ENCODE results near the gene RPL26. TPM values are rescaled to one million over a fixed set of nuclear protein-coding genes. Genes with fewer than 3 reads are reported as not detected.
"Not testable (repeated sequence)": the region's sequence is repeated elsewhere in the genome, so short reads cannot be mapped to it uniquely, and the experiment has no call there.

Gene RPL26
- polyA plus RNA-seq, 1 donor: 2,681 TPM

DNA sequence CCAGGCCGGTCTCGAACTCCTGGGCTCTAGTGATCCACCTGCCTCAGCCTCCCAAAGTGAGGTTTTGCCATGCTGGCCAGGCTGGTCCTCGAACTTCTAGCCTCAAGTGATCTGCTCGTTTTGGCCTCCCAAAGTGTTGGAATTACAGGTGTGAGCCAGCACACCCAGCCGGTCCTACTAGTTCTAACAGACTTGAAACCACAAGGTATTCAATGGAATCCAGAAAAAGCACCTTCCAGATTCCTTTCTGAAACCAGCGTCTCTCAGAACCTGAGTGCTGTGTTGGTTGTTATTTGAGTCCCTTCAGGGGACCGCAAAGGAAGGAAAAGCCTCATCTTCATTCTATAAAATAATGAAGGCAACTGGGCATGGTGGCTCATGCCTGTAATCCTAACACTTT lies 10.6 kb downstream of the RPL26 start:
- no peak for DNase-seq

DNA sequence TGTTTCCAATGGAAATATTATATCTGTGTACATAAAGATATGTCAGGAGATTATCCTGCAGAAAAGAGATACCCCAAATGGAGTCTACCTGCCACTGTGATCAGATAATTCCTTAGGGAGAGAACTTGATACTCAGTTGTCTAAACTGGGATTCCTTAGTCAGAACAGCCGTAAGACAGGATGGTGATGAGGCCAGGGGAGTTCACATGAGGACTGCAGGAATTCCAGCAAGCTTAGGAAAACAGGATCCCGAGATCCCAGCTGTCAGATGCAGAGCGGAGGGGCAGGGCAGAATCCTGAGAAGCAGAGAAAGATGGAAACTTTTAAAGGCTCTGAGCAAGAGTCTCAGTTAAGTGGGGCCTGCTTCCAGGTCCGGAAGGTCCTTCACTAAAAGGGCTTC lies 11.2 kb downstream of the RPL26 start:
- DNase-seq: no peak

DNA sequence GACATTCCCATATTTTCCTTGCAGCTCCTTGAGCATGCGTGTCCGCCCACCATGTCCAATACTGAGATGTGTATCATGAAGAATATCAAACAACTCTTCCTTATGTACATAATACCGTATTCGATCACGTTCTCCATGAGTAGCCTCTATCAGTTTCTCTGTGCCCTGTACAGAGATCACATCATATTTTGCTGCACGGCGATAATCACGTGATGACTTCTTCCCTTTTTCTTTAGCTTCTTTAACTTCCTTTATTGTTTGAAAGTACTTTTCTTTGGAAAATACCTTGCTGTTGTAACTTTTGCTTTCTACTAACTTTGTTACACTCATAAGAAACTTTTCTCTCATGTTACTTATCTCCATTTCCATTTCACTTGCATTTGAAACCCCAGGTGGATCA lies 13.0 kb downstream of the RPL26 start:
- no peak for DNase-seq

DNA sequence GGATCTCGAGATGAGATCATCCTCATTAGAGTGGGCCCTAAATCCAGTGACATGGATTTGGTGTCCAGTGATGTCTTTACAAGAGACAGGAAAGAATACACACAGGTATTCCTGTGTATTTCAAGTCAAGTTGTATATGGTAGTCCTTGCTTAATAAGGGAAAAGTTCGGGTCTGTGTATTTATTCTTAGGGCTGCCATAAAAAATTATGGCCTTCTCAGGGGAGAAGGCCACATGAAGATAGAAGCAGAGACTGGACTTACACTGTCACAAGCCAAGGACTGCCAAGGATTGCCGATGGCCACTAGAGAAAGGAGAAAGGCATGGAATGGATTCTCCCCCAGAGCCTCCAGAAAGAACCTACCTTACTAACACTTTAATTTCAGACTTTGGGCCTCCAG lies 14.8 kb downstream of the RPL26 start:
- DNase-seq: no peak

DNA sequence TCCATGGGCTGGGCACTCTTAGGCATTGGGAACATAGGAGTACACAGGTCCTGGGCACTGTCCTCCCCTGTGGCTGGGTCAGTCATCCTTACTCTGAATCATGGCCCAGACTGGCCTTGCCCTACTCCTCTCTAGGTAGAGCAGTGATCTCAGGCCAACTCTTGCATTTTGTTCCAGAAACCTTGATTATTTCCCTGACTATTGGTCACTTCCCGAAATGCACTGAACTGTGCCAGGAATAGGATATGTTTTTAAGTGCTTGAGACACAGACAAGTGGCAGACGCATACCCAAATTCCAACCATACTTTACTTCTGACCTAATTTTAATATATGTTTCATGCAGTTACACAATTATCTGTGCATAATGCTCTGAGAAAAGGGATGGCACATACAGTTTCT lies 16.8 kb downstream of the RPL26 start:
- no peak for DNase-seq

DNA sequence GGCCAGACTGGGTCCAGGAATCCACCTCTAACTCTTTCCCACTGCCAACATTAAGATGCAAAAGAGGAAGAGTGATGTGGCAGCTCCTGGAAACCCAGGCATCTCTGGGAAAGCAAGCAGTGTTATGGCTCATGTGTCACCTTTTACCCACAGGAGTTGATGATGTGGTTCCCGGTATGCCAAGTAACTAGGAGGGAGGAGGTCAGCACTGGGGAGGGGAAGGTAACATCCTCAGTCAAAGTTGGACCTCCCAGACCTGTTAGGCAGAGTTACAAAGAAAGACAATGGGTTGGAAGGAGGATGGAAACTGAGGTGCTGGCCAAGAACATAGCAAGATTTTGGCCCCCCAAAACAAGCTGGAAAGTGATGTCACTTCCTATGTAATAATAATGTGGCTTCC lies 17.9 kb downstream of the RPL26 start:
- DNase-seq: no peak

DNA sequence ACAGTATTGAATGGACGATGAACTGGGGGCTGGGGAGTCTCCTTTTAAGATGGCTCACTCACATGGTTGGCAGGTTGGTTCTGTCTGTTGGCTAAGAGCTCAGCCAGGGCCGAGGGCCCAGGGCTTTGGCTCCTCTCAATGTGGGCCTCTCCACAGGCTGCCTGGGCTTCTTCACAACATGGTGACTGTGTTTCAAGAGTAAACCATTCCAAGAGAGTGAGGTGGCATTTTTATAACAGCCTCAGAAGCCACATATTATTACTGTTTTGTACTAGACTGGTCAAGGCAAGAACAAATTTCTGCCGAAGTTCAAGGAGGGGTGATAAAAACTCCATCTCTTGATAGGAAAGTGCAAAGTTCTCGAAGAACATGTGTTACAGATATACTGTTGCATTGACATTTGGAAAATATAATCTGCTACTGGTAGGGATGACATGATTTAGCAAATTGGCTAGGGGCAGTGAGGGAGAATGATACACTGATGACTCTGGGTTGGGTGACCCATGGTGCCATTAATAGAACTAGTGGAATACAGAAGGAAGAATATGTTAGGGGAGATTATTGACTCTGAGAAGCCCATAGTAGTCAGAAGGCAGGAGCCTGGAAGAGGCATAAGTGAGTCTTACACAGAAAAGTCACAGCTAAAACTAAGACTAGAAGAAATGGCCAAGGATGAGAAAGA lies 20.2 kb downstream of the RPL26 start:
- DNase-seq: no peak

DNA sequence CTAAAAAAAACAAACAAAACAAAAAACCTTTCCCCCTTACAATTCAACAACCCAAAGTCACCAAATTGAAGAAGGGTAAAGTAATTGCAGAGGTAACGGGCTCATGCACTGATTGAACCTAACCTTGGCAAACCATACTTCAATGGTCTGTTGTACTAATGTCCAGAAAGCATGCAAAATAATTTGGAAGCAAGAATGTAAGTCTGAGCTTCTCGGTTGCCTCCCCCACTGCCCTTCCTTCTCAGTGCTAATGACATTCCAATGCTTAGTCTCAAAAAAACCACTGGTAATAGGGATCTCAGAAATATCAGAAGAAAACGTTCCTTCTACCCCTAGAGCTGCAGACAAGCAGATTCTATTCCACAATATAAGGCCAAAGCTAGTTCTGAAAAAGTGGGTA lies 22.2 kb downstream of the RPL26 start:
- no peak for DNase-seq

DNA sequence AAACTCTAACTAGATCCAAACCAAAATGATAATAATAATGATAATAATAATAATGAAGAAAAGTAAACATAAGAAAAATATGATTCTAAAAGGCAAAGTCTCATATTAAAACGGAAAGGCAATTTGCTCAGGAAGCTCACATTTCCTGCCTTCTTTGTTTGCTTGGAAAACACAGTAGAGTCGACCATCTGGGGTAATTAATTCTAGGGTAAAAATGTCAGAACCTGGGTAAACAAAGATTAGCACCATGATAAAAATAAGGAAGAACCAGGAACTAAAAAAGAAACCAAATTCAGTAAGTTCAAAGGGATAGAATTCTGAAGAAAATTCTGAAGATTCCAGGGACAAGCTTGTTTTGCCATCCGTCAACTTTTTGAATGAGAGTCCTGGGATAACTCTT lies 22.7 kb downstream of the RPL26 start:
- no peak for DNase-seq

DNA sequence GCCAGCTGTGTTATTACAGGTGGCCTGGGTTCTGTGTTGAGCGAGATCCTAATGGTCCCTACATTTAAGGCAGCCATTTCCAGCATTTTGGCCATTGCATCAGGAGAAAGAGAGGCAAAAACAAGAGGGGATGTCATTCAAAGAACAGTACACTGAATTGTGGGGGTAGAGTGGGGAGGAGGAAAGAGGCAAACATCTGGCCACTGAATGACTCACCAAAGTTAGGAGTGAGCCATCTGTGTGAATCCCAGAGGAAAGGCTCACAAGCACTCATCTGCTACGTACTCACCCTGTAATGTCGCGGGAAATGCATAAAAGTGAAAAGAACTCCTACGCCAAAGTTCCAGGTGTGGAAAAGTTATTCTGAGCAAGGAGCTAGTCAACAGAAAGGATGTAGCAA lies 23.2 kb downstream of the RPL26 start:
- DNase-seq: no peak

DNA sequence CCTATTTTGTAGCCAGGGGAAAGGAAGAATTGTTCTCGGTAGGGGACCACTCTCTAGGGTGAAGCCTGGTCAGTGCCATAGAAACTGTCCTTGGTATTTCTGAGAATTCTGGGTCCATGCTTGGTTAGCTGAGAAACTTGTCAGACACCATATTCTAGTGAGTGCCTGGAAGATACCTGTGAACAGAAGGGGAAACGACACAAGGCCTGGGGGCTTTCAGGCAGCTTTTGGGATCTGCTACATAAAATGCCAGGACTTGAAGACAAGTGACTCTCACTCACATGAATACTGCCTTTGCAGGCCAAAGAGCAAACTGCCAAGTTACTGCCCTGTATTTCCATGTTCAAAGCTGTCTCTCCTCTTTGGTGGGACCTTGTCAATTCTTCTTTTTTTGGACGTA lies 25.1 kb downstream of the RPL26 start:
- no peak for DNase-seq

DNA sequence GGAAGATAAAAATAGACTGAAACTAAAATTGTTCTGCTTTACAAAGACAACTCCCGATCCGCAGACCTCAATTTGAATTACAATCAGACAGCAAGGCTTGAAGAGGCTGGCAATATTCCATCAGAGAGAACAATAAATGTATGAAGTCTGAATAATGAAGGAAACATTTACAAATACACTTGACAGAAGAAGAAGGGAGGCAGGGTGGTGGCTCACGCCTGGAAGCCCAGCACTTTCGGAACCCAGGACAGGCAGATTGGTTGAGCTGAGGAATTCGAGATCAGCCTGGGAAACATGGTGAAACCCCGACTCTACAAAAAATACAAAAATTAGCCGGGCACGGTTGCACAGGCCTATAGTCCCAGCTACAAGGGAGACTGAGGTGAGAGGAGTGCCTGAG lies 28.8 kb downstream of the RPL26 start:
- DNase-seq: no peak

DNA sequence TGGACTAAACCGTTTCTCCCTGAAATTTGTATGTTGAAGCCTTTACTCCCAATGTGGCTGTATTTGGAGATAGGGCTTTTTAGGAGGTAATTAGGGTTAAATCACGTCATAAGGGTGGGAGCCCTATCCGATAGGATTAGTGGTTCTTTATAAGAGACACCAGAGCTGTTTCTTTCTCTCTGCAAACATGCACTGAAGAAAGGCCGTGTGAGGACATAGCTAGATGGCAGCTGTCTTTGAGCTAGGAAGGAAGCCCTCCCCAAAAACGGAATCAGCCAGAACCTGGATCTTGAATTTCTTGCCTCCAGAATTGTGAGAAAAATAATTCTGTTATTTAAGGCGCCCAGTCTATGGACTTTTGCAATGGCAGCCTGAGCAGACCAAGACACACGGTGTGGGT lies 29.3 kb downstream of the RPL26 start:
- DNase-seq: no peak

DNA sequence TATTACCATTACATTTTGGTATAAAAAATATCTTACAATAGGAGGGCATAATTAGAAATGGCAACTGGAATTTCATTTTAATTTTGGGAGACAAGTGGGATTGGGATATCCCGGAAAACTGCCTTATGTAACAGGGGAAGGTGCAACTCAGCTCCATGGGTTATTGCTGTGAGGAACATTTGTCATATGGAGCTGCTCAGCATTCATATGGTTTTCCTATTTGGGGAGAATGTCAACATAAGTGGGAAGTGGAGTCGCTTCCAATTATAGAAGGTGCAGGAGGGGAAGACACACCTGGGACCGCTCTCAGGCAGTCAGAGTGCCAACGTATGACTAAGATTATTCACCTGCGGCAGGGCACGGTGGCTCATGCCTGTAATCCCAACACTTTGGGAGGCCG lies 32.7 kb downstream of the RPL26 start:
- no peak for DNase-seq

DNA sequence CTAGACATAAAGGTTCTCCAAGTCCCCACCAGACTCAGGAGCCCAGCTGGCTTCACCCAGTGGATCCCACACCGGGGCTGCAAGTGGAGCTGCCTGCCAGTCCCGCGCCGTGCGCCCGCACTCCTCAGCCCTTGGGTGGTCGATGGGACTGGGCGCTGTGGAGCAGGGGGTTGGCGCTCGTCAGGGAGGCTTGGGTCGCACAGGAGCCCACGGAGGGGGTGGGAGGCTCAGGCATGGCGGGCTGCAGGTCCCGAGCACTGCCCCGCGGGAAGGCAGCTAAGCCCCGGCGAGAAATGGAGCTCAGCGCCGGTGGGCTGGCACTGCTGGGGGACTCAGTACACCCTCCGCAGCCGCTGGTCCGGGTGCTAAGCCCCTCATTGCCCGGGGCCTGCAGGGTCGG lies 36.0 kb downstream of the RPL26 start:
- DNase-seq: not testable (repeated sequence)

DNA sequence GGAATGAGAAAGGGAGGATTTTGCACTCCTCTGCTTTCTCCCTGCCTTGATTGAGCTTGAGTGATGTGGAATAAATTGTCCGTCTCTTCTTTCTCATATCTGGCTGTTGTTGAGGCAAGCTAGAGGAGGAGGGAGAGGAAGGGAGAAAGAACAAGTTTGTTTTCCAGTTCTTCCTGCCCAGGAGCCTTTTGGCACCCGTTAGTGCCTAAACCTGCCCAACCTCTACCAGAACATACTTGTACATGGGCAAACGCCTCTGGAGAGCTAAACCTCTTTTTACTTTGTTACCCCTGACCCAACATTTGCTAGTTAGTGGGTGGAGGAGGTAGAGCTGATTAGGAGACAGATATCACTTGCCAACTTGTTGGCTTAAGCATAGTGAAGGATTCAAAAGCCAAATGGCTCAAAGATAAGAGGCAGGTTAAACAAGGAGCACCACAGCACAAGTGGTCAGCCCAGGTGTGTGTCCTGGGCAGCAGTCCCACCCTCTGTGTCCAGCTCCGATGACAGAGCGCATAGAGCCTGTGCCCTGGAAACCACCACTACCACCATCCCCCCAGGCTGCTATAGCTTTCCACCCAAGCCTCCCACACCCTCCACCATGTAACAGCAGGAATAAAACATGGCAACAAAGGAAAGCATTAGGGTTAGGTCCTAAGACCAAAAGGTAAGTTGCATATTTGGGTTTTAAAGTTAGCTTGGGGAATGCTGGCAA lies 36.9 kb downstream of the RPL26 start:
- no peak for DNase-seq

DNA sequence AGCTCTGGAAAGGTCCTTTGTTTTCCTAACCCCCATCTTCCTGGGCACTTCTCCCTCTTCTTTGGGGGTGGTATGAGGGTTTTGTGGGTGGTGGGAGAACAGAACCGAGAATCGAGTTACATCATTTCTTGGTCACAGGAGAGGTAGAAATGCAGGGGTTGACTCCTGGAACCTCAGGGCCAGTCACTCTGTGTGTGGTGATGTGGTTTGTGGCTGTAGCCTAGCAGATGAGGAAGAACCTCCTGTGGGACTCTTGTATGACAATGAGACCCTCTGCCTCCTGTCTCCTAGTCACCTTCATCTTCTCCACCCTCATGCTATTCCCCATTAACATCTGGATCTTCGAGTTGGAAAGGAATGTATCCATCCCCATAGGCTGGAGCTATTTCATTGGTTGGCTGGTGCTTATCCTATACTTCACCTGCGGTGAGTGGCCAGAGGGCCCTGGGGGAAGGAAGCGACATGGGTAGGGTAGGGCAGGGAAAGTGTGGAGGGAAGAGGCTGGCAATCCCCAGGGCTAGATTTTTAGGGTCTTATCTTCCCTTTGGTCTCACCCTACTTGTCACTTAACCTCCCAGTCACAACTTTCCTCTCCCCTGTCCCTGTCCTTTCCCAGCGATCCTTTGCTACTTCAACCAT lies 37.8 kb downstream of the RPL26 start:
- no peak for DNase-seq

DNA sequence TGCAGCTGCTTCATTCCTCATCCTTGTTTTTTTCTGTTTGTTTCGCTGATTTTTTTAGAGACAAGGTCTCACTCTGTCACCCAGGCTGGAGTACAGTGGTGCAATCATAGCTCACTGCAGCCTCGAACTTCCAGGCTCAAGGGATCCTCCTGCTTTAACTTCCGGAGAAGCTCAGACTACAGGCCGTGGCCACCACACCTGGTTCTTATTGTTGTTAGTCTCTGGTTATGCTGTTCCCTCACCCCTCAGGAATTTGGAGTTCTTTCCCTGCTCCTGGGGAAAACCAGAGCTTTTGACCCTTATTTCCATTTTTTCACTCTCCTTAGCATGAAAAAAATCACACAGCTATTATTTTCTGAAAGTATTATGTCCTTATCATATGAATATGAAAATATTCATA lies 41.5 kb downstream of the RPL26 start:
- no peak for DNase-seq

DNA sequence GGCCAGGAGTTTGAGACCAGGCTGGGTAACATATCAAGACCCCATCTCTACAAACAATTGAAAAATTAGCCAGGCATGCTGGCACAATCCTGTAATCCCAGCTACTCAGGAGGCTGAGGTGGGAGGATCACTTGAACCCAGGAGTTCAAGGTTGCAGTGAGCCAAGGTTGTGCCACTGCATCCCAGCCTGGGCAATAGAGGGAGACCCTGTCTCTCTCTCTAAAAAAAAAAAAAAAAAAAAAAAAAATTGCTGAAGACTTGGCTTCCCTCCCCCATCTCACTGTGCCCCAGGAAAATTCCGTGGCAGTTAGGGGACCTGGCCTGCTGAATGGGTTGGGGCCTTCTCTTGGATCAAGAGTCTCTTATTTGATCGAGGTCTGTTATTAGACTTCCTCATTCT lies 43.5 kb downstream of the RPL26 start, which contains the start of gene ODF4:
ODF4 (plus strand) TSS at position 301 of the 400 bp plus-strand sequence. CDS start 212 bp downstream, outside the sequence.
- no peak for DNase-seq

DNA sequence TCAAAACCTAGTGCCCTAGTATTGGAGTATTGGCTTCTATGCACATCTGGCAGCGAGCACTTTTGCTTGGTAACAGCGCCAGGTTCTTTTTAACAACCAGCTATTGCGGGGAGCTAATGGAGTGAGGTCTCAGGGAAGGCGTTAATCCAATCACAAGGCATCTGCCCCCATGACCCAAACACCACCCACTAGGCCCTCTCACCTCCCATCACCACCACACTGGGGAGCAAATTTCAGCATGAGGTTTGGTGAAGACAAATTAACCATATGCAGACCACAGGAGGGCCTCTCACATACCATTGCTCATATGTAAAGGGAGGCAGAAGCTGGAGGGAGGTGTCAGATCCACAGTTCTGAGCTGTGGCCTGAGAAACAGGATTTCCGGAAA lies 44.2 kb downstream of the RPL26 start:
- DNase-seq: no peak

DNA sequence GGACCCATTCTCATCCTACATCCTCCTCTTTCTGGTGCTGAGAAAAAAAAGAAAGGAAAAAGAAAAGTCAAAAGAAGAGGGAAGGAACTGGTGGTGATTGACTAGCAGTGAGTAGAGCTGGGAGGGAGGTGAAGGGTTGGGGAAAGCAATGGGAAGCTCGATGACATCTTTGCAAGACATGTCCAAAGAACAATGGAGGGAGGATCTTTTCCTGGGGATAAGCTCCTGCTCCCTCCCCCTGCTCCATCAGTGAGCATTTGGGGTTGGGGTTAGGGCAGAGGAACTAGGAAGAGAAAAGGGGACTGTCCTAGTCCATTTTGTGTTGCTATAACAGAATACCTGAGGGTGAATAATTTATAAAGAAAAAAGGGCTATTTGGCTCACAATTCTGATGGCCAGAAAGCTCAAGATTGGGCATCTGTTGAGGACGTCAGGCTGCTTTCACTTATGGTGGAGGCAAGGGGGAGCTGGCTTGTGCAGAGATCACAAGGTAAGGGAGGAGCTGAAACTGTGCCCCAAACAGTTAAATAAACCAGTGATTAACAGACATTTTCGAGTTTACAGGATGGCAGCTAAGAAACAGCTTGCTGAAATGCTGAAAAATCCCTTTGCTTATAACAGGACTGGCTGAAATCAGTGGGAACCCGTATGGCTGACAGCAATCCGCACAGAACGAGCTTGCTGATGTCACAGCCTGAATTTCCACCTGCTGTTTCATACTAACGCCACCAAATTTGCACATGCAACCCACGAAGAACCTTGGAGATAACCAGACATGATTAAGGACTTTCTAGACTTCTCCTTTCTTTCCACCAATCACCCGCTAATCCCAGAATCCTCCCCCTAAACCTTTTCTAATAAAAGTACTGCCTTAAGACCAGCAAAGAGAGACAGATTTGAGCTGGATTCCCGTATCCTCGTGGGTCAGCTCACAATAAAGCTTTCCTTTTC lies 44.9 kb downstream of the RPL26 start:
- no peak for DNase-seq

DNA sequence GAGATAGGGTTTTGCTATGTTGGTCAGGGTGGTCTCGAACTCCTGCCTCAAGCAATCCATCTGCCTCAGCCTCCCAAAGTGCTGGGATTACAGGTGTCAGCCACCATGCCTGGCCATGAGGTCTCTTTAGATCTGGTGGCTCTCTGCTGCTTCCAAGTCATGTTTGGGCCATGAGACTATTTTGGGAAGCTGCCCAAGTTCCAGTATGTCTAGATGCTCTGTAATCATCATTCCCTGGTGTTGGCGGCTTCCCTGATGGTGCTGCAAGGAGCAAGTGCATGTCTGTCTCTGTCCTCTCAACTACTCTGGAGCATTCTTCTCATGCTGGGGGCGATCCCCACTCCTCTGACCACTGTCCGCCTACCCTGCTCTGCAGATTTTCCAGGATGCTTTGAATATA lies 49.7 kb downstream of the RPL26 start:
- no peak for DNase-seq
